ENCODE measurements around the gene LLPH. TPM values are rescaled to one million over a fixed set of nuclear protein-coding genes. Genes with fewer than 3 reads are reported as not detected.

The LLPH gene
- total RNA-seq, 2 donors from 2014 or later, result 5.0 to 8.1 TPM

DNA sequence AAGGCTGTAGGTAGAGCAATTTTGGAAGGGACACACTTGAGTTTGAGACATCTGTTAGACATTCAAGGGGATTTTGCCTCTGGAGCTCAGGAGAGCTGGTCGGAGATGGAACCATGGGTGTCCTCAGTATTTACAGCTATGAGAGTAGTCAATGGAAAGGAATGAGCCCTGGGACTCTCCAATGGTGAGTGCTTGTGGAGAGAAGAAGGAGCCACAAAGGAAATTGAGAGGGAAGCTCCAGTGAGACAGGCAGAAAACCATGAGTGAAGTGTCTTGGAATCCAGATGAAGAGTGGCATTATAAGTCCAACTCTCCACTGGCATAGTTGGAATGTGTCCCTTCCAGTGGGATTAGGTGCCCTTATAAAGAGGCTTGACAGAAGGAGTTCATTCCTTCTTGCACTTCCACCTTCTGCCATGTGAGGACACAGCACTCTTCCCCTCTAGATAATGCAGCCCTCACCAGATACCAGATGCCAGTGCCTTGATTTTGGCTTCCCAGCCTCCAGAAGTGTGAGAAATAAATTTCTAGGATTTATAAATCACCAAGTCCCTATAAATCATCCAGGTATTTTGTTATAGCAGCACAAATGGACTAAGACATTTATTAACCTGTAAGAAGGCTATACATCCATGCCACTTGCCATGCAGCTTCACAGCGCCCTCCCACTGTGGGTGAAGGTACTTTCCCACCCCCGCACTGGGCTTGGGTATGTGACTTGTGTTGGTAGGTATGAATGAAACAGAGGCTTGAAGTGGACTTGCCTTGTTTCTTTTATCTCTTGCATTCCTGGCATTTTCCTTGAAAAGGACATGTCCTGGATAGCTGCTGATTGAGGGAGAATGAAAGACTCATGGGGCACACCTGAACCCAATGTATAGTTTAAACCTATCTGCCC lies 27.3 kb downstream of the LLPH start:
- no peak overlapping the region for H3K27ac ChIP-seq
- ATAC-seq (ENCODE audit: insufficient number of reproducible peaks, low FRiP score, low read depth), result no peak
- H3K4me3 ChIP-seq, result no peak overlapping the region
- TF ChIP-seq, protein P1, sequence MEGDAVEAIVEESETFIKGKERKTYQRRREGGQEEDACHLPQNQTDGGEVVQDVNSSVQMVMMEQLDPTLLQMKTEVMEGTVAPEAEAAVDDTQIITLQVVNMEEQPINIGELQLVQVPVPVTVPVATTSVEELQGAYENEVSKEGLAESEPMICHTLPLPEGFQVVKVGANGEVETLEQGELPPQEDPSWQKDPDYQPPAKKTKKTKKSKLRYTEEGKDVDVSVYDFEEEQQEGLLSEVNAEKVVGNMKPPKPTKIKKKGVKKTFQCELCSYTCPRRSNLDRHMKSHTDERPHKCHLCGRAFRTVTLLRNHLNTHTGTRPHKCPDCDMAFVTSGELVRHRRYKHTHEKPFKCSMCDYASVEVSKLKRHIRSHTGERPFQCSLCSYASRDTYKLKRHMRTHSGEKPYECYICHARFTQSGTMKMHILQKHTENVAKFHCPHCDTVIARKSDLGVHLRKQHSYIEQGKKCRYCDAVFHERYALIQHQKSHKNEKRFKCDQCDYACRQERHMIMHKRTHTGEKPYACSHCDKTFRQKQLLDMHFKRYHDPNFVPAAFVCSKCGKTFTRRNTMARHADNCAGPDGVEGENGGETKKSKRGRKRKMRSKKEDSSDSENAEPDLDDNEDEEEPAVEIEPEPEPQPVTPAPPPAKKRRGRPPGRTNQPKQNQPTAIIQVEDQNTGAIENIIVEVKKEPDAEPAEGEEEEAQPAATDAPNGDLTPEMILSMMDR (IDR thresholded peaks at IDR 0.05), result no peak
- DNase-seq (ENCODE audit: low spot score), result no peak
- H3K4me1 ChIP-seq (ENCODE audit: control insufficient read depth in 1 of 2, low read depth in 2 of 2), result no peaks in the 10 kb centered on the region
- no peaks in the 10 kb centered on the region for H3K36me3 ChIP-seq
- no peaks in the 10 kb centered on the region for H3K27me3 ChIP-seq (replicated peaks; ENCODE audit: insufficient read depth)
- H3K9me3 ChIP-seq, result no peaks in the 10 kb centered on the region

DNA sequence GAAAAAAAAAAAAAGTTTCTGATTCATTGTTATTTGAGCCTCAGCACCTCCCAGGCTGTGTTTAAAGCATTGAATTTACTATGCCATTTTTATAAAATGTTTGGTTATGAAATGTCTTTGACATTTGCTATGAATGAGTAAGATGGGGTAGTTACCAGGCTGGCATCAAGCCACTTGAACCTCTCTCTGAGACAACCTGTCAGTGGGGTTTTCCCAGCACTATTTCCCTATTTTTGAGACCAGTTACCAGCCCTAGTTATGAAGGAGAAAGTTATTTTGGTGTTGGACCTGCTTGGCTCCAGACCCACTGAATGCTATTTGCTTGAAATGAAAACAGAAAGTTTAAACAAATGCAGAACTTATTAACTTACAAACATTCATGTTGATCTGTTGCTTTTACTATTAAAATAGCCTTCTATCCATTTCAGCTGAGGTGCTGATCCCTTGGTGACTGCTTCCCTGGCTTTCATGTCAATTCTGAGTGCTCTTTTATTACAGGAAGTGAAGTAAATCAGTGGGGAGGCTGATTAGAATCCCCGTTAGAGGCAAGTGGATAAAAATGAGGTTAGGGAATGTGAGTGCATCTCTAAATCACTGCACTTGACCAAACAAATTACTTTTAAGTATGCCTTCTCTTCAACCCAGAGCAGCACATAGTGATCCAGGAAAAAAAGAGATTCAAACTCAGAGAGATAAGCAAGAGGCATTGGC lies 37.8 kb downstream of the LLPH start:
- TF ChIP-seq, protein P1 (IDR thresholded peaks at IDR 0.05), result no peak
- no peaks in the 10 kb centered on the region for H3K9me3 ChIP-seq
- ATAC-seq (ENCODE audit: insufficient number of reproducible peaks, low FRiP score, low read depth) (peak; percentile 28), DNase-seq (ENCODE audit: low spot score) (peak; percentile 8)
- H3K4me3 ChIP-seq, result no peak overlapping the region
- H3K36me3 ChIP-seq, result no peaks in the 10 kb centered on the region
- no peak overlapping the region for H3K27ac ChIP-seq
- peaks cover 0 to 12% of the 10 kb centered on the region in 2 donors for H3K4me1 ChIP-seq (ENCODE audit: control insufficient read depth in 1 of 2, low read depth in 2 of 2)
- no peaks in the 10 kb centered on the region for H3K27me3 ChIP-seq (replicated peaks; ENCODE audit: insufficient read depth)

DNA sequence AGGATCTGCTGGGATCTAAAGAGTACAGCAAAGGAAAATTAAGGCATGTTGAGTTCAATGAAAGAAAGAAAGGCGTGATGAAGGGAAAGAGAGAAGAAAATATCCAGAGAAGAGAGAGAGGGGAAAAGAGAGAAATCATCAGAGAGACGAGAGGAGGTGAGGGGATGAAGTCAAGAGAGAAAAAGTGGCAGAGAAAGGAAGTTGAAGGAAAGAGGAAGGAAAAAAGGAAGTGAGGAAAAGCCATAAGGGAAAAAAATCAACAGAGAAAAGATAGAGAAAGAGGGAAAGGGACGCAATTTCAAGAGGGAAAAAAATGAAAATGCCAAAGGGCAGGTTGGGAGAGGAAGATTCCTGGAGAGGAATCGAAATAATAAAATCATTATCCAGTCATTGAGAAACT lies 40.4 kb downstream of the LLPH start:
- ATAC-seq (ENCODE audit: insufficient number of reproducible peaks, low FRiP score, low read depth), result no peak
- H3K36me3 ChIP-seq, result no peaks in the 10 kb centered on the region
- H3K9me3 ChIP-seq, result no peaks in the 10 kb centered on the region
- H3K4me3 ChIP-seq, result no peak overlapping the region
- no peaks in the 10 kb centered on the region for H3K27me3 ChIP-seq (replicated peaks; ENCODE audit: insufficient read depth)
- peaks cover 0 to 12% of the 10 kb centered on the region in 2 donors for H3K4me1 ChIP-seq (ENCODE audit: control insufficient read depth in 1 of 2, low read depth in 2 of 2)
- DNase-seq (ENCODE audit: low spot score), result no peak
- H3K27ac ChIP-seq, result no peak overlapping the region
- TF ChIP-seq, protein P1 (IDR thresholded peaks at IDR 0.05), result no peak

DNA sequence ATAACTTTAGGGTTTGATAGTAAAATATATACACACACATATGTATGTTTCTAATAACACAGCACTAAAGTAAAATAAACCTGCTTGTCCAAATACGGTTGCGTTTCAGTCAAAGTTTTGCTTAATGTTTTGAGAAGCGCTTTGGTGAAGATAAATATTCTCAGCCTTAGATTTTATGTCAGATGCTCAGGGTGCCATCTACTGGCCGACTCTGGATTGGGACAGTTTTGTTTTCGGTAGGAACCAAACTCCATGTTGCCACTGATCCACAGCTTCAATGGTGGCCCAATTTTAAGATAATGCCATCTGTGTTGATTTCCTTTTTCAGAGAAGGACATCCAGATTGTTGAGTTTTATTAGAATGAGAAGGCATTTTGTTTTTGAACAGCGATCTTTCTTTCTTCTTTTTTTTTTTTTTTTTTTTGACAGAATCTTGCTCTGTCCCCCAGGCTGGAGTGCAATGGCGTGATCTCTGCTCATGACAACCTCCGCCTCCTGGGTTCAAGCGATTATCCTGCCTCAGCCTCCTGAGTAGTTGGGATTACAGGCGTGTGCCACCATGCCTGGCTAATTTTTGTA lies 43.1 kb downstream of the LLPH start:
- ATAC-seq (ENCODE audit: insufficient number of reproducible peaks, low FRiP score, low read depth), result no peak
- Histone ChIP-seq H3K4me1 (ENCODE audit: control insufficient read depth in 1 of 2, low read depth in 2 of 2) (peaks cover 0 to 6% of the 10 kb centered on the region in 2 donors), H3K27ac (no peak overlapping the region), H3K4me3 (no peak overlapping the region), H3K36me3 (no peaks in the 10 kb centered on the region), H3K9me3 (no peaks in the 10 kb centered on the region), H3K27me3 (replicated peaks; ENCODE audit: insufficient read depth) (no peaks in the 10 kb centered on the region)
- TF ChIP-seq, protein P1 (IDR thresholded peaks at IDR 0.05), result peak; percentile 64
- peak; percentile 14 for DNase-seq (ENCODE audit: low spot score)

DNA sequence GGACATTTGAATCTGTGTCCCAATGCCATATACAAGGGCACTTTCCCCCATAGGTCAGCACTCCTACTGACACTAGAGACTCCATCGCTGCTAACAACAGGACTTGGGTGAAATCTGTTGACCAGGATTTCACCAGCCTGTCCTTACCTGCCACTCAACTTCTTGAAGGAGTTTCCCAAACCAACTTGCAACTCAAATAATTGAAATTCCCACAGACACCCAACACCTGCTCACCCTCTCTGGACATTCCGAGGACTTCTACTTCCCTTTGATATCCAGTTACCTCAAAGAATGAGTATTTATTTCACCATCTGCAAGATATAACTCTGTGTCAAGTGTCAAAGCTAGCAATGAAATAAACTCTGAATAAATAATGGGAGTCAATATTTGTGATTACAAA lies 44.6 kb downstream of the LLPH start:
- Histone ChIP-seq H3K27me3 (replicated peaks; ENCODE audit: insufficient read depth) (no peaks in the 10 kb centered on the region), H3K27ac (no peak overlapping the region), H3K9me3 (no peaks in the 10 kb centered on the region), H3K4me3 (no peak overlapping the region), H3K4me1 (ENCODE audit: control insufficient read depth in 1 of 2, low read depth in 2 of 2) (no peaks in the 10 kb centered on the region), H3K36me3 (no peaks in the 10 kb centered on the region)
- no peak for ATAC-seq (ENCODE audit: insufficient number of reproducible peaks, low FRiP score, low read depth)
- DNase-seq (ENCODE audit: low spot score), result no peak
- TF ChIP-seq, protein P1 (IDR thresholded peaks at IDR 0.05), result no peak

Measured in thoracic aorta (tissue), 2 donors.